ENCODE measurements around the gene FOXP1.

DNA sequence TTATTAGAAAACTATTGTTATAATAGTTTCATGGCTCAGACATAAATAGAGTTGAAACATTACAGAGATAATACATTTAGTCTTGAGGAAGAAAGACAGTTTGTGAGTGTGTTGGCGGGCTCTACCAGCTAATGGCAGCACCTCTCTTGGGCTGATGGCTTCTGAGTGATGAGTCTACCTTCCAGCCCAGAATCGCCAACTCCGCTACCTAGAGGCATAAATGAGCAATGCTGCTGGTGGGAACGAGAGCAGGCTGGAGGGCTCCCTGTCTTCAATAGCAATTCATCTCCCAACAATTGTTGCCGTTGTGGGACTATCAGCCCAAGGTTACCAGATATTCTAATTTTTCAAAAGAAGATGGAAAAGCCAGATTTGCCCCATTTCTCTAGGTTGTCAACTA lies 388.7 kb downstream of the FOXP1 start:
- no peak for TF ChIP-seq POLR2A (IDR thresholded peaks at IDR 0.05)
- no peak for TF ChIP-seq CTCF (IDR thresholded peaks at IDR 0.05)

All from adrenal gland (tissue), 5 donors.